DMS 273 (cell line): ENCODE results near the gene SORCS3.
A peak's percentile ranks its signal among the peaks of the same experiment; 100 is the strongest.
"Not testable (repeated sequence)": the region's sequence is repeated elsewhere in the genome, so short reads cannot be mapped to it uniquely, and the experiment has no call there.

Source experiments
- DNase-seq: peaks from one replicate; lab custom pipeline; 2025; ENCODE audit not compliant: unreplicated experiment; lab: John Stamatoyannopoulos, UW

The SORCS3 gene

DNA sequence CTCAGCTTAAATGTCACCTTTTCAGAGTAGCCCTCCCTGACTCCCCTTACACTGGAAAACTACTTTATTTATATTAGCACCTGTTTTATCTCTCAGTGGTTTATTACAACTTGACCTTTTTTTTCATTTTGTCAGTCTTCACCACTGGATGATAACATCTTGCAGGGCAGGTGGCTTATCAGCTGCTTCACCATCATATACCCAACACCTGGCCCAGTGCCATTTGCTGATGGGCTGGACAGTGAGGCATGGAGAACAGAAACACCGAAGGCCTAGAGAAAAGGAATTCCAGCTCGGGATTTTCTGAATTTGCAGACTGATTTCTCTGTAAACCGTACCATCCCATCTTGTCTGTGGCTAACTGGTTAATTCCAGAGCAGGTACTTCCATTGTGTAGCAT lies 48.5 kb downstream of the SORCS3 start:
- DNase-seq: no peak

DNA sequence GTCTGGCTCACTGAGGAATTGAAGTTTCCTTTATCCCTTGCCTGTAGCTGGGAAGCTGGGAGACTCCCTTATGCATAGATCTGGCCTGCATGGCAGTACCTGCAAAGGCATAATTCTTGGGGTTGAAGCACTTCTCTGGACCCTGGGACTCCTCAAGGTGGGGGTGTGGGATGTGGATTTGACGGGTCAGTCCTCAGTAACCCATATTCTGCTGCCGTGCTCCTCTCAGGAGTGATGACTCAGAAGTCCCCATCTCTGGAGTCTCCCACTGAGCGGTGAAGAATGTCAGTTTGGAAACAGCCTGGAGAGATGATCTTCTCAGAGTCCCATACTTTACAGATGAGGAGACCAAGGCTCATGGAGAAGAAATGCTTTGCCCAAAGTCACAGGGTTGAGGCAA lies 49.0 kb downstream of the SORCS3 start:
- no peak for DNase-seq

DNA sequence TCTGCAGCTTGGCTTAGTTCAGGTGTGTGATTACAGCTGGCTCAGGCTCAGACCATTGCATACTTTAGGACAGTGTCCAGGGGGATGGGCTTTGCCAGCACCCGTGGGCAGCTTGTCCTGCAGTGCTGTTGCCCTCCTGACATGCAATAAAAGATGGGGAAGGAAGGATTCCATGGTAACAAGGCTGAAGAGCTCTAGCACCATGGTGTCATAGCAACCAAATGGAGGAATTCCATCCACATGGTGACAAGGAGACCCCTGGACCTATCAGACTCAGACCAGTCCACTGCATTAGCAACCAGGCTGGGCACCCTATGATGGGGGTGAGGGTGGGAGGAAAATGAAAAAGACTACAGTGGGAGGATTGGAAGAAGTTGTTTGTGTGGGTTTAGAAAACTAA lies 49.9 kb downstream of the SORCS3 start:
- no peak for DNase-seq

DNA sequence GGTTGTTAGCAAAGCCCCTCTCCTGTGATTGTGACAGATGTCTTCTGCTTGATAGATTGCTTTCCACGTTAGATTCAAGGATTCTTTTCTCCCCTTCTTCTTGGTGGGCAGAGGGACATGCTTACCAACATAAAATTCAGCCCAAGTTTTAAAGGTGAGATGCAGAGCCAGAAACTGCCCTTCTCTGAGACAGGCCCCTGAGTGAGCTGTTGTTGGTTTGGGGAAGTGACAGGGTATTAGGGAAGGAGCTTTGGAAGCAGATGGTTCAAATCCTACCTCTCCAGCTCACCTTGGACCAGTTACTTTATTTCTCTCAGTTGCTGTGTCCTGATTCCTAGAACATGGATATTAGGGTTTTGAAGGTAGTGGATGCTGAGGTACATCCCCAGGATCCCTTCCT lies 53.0 kb downstream of the SORCS3 start:
- no peak for DNase-seq

DNA sequence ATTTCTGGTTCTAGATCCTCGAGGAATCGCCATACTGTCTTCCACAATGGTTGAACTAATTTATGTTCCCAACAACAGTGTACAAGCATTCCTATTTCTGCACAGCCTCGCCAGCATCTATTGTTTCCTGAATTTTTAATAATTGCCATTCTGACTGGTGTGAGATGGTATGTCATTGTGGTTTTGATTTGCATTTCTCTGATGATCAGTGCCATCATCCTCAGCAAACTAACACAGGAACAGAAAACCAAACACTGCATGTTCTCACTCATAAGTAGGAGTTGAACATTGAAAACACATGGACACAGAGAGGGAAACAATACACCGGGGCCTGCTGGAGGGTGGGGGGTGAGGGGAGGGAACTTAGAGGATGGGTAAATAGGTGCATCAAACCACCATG lies 62.2 kb downstream of the SORCS3 start:
- DNase-seq: not testable (repeated sequence)

- no peak for DNase-seq
These were observed 65.8 kb downstream of the SORCS3 start for GRCh38 chr10:104706886-104707285.

DNA sequence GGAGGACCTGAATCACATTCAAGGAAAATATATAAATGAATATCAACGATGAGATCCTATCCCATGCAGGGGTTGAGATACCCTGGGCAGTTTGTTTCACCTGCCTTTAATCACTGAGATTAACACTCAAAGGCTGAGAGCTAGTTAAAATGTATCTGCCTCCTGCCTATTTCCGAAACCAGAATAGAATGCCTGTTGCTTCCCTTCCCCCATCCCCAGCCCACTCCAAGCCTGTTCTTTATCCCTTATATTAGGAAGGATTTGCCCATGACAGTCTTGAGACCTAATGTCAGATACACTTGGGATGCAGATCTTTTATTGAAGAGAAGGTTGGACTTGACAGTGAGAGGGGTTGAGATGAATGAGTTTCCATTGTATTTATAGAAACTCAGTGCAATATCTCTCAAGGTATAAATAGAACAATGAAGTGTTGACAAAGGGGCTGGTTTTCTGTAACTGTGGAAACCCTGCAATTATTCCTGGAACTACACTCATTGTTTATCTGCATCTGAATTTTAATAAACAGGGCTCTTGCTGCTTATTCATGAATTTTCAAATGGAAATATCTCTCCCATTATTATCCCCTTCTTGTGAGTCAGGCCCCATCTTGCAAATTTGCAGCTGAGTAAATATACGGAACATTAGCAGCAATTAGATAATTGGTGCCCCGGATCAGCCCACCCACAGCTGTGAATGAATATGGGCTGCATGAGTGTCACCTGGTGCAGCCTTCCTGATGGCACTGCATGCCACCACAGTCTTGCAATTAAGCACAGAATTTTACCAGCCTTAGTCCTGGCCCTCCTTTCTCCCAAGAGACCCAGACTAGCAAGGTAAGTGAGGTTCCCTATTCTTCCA lies 66.7 kb downstream of the SORCS3 start:
- DNase-seq: no peak

DNA sequence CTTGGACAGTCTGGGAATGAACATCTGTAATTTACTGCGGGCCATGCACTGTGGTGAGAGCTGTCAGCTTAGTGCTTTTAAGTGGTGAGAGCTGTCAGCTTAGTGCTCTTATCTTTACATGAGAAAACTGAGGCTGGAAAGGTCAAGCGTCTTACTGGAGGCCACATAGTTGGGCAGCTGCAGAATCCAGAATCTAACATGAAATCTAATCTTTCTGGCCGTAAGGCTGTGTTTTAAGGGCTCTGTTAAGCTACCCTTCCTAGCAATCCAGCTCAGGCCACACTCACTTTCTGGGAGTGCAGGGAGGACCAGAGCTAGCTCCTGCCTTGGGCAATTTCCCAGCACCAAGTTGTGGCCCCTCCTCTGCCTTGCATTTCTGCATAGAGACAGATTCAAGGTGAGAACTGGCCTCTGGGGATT lies 70.2 kb downstream of the SORCS3 start:
- DNase-seq: no peak

DNA sequence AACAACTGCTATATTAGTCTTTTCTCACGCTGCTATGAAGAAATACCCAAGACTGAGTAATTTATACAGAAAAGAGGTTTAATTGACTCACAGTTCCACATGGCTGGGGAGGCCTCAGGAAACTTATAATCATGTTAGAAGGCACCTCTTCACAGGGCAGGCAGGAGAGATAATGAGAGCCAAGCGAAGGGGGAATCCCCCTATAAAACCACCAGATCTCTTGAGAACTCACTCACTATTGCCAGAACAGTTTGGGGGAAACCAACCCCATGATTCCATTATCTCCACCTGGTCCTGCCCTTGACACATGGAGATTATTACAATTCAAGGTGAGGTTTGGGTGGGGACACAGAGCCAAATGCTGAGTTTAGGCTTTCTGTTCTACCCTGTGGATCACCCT lies 89.5 kb downstream of the SORCS3 start:
- DNase-seq: not testable (repeated sequence)

DNA sequence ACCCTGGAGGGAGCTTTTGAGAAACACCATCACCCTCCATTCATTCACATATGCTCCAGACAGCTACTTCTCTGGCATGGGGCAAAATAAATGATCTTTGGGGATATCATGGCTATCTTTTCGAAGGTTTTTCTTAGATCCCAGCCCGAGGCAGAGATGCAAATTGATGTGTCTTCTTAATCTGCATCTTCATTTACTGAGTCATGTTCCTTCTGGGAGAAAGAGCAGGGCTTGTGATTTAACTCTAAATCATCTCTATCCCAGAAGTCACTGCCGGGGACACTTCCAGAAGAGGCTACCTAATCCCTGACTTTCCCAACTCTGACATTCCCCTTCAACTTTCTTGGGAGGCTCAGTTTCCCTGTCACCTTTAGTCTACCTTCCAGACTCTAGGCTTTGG lies 90.1 kb downstream of the SORCS3 start:
- DNase-seq: no peak

GRCh38 chr10:104732222-104732621 lies 91.1 kb downstream of the SORCS3 start:
- DNase-seq: no peak

- no peak for DNase-seq
These were observed 93.3 kb downstream of the SORCS3 start for GRCh38 chr10:104734433-104734832.

- peak; percentile 3 for DNase-seq
These were observed 94.1 kb downstream of the SORCS3 start for GRCh38 chr10:104735036-104735756.

DNA sequence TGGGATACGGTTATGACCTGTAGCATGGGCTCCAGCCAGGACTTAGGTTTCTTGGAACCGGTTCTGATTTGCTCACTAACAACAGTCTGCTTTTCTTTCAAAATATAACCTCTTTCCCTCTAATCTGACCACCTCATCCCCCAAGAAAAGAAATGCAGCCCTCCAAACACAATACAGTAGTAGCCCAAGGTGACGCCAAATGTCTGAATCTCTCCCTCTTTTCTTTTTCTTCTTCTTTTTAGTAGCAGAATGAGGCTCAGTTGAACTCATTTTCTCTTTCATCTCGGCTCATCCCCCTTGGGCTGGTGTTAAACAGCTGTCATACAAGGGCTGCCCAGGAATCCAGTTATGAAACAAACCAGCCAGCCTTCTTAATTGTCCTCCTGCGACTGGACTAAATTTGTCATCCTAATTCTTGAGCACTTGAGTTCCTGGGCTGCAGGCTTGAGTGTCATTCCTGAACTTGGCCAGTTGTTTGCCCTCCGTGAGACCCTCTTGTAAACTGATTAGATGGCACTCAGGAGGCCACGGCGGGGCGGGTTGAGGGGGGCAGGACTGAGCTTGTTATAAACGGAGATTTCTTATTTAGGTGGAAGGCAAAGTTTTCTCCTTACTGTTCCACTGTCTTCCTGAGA lies 94.8 kb downstream of the SORCS3 start:
- DNase-seq: no peak

DNA sequence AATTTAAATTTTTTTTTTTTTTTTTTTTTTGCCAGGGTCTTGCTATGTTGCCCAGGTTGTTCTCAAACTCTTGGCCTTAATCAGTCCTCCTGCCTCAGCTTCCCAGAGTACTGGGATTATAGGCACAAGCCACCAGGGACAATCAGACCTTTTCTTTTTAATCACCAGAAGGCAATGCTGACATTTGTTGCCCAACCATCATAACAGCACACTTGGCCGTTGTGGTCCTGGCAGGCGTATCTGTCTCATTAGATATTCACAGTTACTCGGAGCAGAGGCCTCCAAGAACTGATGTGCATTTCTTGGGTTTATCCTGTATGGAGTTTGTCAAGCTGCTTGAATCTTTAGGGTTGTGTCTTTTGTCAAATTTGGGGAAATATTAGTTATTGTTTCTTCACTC lies 100.0 kb downstream of the SORCS3 start:
- no peak for DNase-seq

- DNase-seq: no peak
These were observed 103.0 kb downstream of the SORCS3 start for GRCh38 chr10:104744052-104744451.

- no peak for DNase-seq
These were observed 109.2 kb downstream of the SORCS3 start for GRCh38 chr10:104750291-104750690.

- DNase-seq: no peak
These were observed 121.7 kb downstream of the SORCS3 start for GRCh38 chr10:104762793-104763192.

- no peak for DNase-seq
These were observed 125.3 kb downstream of the SORCS3 start for GRCh38 chr10:104766341-104766740.

DNA sequence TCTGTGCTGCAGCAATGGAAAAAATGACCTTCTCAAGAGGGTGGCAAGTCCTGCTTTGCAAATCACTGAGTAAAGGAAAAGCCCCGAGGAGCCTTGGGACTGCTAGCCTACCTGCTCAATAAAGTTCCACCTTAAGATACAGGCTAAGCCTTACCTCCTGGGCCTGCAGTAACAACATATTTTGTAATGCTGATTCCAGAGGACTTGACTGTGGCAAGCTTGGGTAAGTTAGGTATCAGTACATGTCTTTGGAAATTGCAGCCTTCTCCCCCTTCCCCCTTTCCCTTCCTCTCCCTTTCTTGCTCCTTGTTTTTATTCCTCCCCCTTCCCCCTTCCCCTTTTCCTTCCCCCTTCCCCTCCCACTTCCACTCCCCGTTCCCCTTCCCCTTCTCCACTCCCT lies 126.2 kb downstream of the SORCS3 start:
- no peak for DNase-seq

DNA sequence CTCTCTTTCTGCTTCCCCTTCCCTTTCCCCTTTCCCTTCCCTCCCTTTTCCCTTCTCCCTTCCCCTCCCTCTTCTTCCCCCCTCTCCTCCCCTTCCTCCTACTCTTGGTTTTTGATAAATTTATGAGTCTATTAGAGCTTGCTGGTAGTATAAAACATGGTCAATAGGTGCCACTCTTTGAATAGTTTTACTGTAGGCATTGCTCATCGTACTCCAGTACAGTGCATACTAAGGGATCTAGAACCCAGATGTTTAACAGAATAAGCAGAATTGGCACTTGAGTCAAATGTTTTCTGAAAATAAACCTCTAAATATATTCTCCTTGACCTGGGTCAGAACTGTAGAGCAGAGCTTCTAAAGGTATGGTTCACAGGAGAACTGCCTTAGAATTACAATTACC lies 126.7 kb downstream of the SORCS3 start:
- DNase-seq: no peak

- no peak for DNase-seq
These were observed 132.0 kb downstream of the SORCS3 start for GRCh38 chr10:104773105-104773504.
